H9 (cell line): ENCODE measurements around the gene CCDC74B. TPM values are rescaled to one million over a fixed set of nuclear protein-coding genes. Genes with fewer than 3 reads are reported as not detected.
"Not testable (repeated sequence)": the region's sequence is repeated elsewhere in the genome, so short reads cannot be mapped to it uniquely, and the experiment has no call there.

ENCODE experiments used
- DNase-seq: peaks from one replicate; pipeline ENCODE4 v3.0.0-alpha.2; 2017
- H2AFZ ChIP-seq: one replicate; pipeline ENCODE4 v1.6.1; 2013; ENCODE audit warnings: mild to moderate bottlenecking, low read length, control low read depth, moderate library complexity
- H2AK5ac ChIP-seq: 2 replicates; pipeline ENCODE4 v1.6.1; 2013; ENCODE audit warnings: low read length, control low read depth, mixed read lengths; ENCODE audit not compliant: insufficient read length
- H2BK120ac ChIP-seq: one replicate; pipeline ENCODE4 v1.6.1; 2013; ENCODE audit warnings: low read depth, mild to moderate bottlenecking, low read length, control low read depth, inconsistent platforms; ENCODE audit not compliant: poor library complexity, severe bottlenecking
- H2BK12ac ChIP-seq: 2 replicates; pipeline ENCODE4 v1.6.1; 2013; ENCODE audit warnings: low read length, control low read depth, mixed read lengths, low read depth; ENCODE audit not compliant: insufficient read length
- H2BK15ac ChIP-seq: 2 replicates; pipeline ENCODE4 v1.6.1; 2013; ENCODE audit warnings: low read depth, low read length, control low read depth
- H2BK20ac ChIP-seq: one replicate; pipeline ENCODE4 v1.6.1; 2013; ENCODE audit warnings: low read depth, mild to moderate bottlenecking, low read length, control low read depth, inconsistent platforms; ENCODE audit not compliant: poor library complexity, severe bottlenecking
- H2BK5ac ChIP-seq: 2 replicates; pipeline ENCODE4 v1.6.1; 2013; ENCODE audit warnings: low read length, control low read depth, mixed read lengths; ENCODE audit not compliant: insufficient read length
- H3K14ac ChIP-seq: 2 replicates; pipeline ENCODE4 v1.6.1; 2013; ENCODE audit warnings: low read length, control low read depth; ENCODE audit not compliant: insufficient read depth
- H3K18ac ChIP-seq: 2 replicates; pipeline ENCODE4 v1.6.1; 2013; ENCODE audit warnings: low read depth, mild to moderate bottlenecking, mixed read lengths, low read length, control low read depth; ENCODE audit not compliant: insufficient read length
- H3K23ac ChIP-seq: 2 replicates; pipeline ENCODE4 v1.6.1; 2013; ENCODE audit warnings: low read length, control low read depth, mixed read lengths, low read depth; ENCODE audit not compliant: insufficient read length
- H3K23me2 ChIP-seq: 2 replicates; pipeline ENCODE4 v1.6.1; 2013; ENCODE audit warnings: low read depth, mild to moderate bottlenecking, mixed read lengths, low read length, control low read depth; ENCODE audit not compliant: insufficient read length, poor library complexity, severe bottlenecking
- H3K27ac ChIP-seq: 2 replicates; pipeline ENCODE4 v1.5.1; 2013; ENCODE audit warnings: low read length, control low read depth, mixed read lengths, low read depth; ENCODE audit not compliant: insufficient read length
- H3K27me3 ChIP-seq: 2 replicates; pipeline ENCODE4 v1.6.1; 2013; ENCODE audit warnings: low read length, control low read depth, inconsistent platforms; ENCODE audit not compliant: insufficient read depth
- H3K4ac ChIP-seq: 2 replicates; pipeline ENCODE4 v1.6.1; 2013; ENCODE audit warnings: low read depth, mild to moderate bottlenecking, control low read depth, inconsistent platforms, low read length, moderate library complexity
- H3K4me1 ChIP-seq: 2 replicates; pipeline ENCODE4 v1.6.1; 2013; ENCODE audit warnings: low read length, control low read depth, inconsistent platforms; ENCODE audit not compliant: insufficient read depth
- H3K4me2 ChIP-seq: 2 replicates; pipeline ENCODE4 v1.6.1; 2013; ENCODE audit warnings: low read length, control low read depth, mixed read lengths; ENCODE audit not compliant: insufficient read length, insufficient read depth
- H3K56ac ChIP-seq: 2 replicates; pipeline ENCODE4 v1.6.1; 2013; ENCODE audit warnings: low read depth, mild to moderate bottlenecking, mixed read lengths, low read length, control low read depth; ENCODE audit not compliant: insufficient read length
- H3K79me1 ChIP-seq: 2 replicates; pipeline ENCODE4 v1.6.1; 2013; ENCODE audit warnings: low read depth, mild to moderate bottlenecking, moderate library complexity, low read length, control low read depth, inconsistent platforms; ENCODE audit not compliant: insufficient read depth, poor library complexity, severe bottlenecking
- H3K79me2 ChIP-seq: 2 replicates; pipeline ENCODE4 v1.6.1; 2013; ENCODE audit warnings: low read length, control low read depth, inconsistent platforms; ENCODE audit not compliant: insufficient read depth
- H3K9ac ChIP-seq: 2 replicates; pipeline ENCODE4 v1.6.1; 2013; ENCODE audit warnings: low read length, control low read depth, mixed read lengths; ENCODE audit not compliant: insufficient read length; ENCODE audit errors: extremely low read depth
- H3K9me3 ChIP-seq: one replicate; pipeline ENCODE4 v1.6.1; 2013; ENCODE audit warnings: low read depth, low read length, inconsistent platforms; ENCODE audit not compliant: control insufficient read depth
- H3T11ph ChIP-seq: one replicate; pipeline ENCODE4 v1.6.1; 2013; ENCODE audit warnings: mild to moderate bottlenecking, low read length, control low read depth, inconsistent platforms
- H4K20me1 ChIP-seq: one replicate; pipeline ENCODE4 v1.6.1; 2013; ENCODE audit not compliant: control insufficient read depth, insufficient read length, insufficient read depth
- H4K5ac ChIP-seq: 2 replicates; pipeline ENCODE4 v1.6.1; 2013; ENCODE audit warnings: low read depth, mild to moderate bottlenecking, mixed read lengths, low read length, control low read depth; ENCODE audit not compliant: insufficient read length
- H4K8ac ChIP-seq: replicated peaks from 2 replicates; pipeline ENCODE4 v1.6.1; 2013; ENCODE audit warnings: low read length, control low read depth, mixed read lengths, low read depth; ENCODE audit not compliant: insufficient read length
- H4K91ac ChIP-seq: 2 replicates; pipeline ENCODE4 v1.6.1; 2013; ENCODE audit warnings: low read depth, mild to moderate bottlenecking, moderate library complexity, mixed read lengths, low read length, control low read depth; ENCODE audit not compliant: insufficient read length
- H3K27ac Mint-ChIP-seq, 3 experiments: 2 replicates in 2 of 3; 3 replicates in 1 of 3; pipeline ENCODE4 v1.8.0; 2020 to 2021; ENCODE audit warnings: mixed read lengths in 3 of 3, mild to moderate bottlenecking in 1 of 3, moderate library complexity in 1 of 3
- H3K27me3 Mint-ChIP-seq: 2 replicates; pipeline ENCODE4 v1.8.0; 2021; ENCODE audit warnings: low read depth, mild to moderate bottlenecking, moderate library complexity, mixed read lengths
- H3K36me3 Mint-ChIP-seq, 3 experiments: 2 replicates in 2 of 3; 3 replicates in 1 of 3; pipeline ENCODE4 v1.8.0; 2020 to 2021; ENCODE audit warnings: low read depth in 3 of 3, mixed read lengths in 3 of 3; ENCODE audit not compliant: insufficient read depth in 1 of 3
- H3K4me1 Mint-ChIP-seq, 2 experiments: 2 replicates each; pipeline ENCODE4 v1.8.0; 2020; ENCODE audit warnings: mixed read lengths in 2 of 2
- H3K4me3 Mint-ChIP-seq, 2 experiments: 2 replicates in 1 of 2; 3 replicates in 1 of 2; pipeline ENCODE4 v1.8.0; 2020 to 2021; ENCODE audit warnings: mild to moderate bottlenecking in 2 of 2, mixed read lengths in 2 of 2, moderate library complexity in 1 of 2
- H3K9me3 Mint-ChIP-seq, 2 experiments: 2 replicates in 1 of 2; 3 replicates in 1 of 2; pipeline ENCODE4 v1.8.0; 2020; ENCODE audit warnings: mild to moderate bottlenecking in 2 of 2, mixed read lengths in 2 of 2, moderate library complexity in 1 of 2
- WGBS: extraction: QIAGEN DNeasy Blood & Tissue Kit; methylation state at CpG from one replicate; pipeline ENCODE4 v1.1.7; 2013; ENCODE audit warnings: missing lambda C conversion rate, low lambda C conversion rate, mixed read lengths; ENCODE audit not compliant: insufficient read length; ENCODE audit errors: extremely low coverage; 5-methylcytosine and 5-hydroxymethylcytosine counted together
- total RNA-seq: library from RNA; stranded (reverse); gene quantifications from 2 replicates; pipeline ENCODE4 v1.2.1, GENCODE V29; 2021

Gene CCDC74B
- total RNA-seq, 1 experiment from 2014 or later, result 6.7 TPM

DNA sequence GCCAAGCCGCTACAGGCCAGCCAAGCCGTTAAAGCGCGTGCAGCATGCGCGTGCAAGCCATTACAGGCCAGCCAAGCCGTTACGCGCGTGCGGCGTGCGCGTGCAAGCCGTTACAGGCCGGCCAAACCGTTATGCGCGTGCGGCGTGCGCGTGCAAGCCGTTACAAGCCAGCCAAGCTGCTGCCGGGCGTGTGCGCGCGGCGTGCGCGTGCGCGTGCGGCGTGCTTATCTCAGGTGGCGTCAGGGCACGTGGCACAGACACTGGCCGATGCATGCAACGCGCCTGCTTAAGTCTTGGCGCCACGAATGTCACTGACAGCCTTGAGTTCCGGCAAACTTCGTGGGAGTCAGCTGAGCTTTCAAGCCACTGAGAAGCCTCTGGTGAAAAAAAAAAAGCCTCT is 24.0 kb downstream of the CCDC74B start:
- H3K18ac ChIP-seq, H2BK12ac ChIP-seq, H2BK5ac ChIP-seq, H2AK5ac ChIP-seq, H3K4me3 Mint-ChIP-seq, H3K56ac ChIP-seq, DNase-seq, H3K4me1 ChIP-seq, H3K79me1 ChIP-seq, H3K4ac ChIP-seq, H4K91ac ChIP-seq, H3K27me3 ChIP-seq, H3K9me3 Mint-ChIP-seq, H3K23ac ChIP-seq, H4K8ac ChIP-seq, H3K27ac Mint-ChIP-seq, H3K9ac ChIP-seq, H3K4me1 Mint-ChIP-seq, H3K79me2 ChIP-seq, H3K4me2 ChIP-seq, H4K5ac ChIP-seq, H2BK15ac ChIP-seq, H2AFZ ChIP-seq, H3K9me3 ChIP-seq, H3K27me3 Mint-ChIP-seq, H3T11ph ChIP-seq, H3K27ac ChIP-seq, H3K23me2 ChIP-seq, H3K36me3 Mint-ChIP-seq, H3K14ac ChIP-seq, H4K20me1 ChIP-seq, H2BK120ac ChIP-seq, H2BK20ac ChIP-seq: not testable (repeated sequence)
- WGBS, result no CpG with 5 or more reads among the region's 45 CpGs

DNA sequence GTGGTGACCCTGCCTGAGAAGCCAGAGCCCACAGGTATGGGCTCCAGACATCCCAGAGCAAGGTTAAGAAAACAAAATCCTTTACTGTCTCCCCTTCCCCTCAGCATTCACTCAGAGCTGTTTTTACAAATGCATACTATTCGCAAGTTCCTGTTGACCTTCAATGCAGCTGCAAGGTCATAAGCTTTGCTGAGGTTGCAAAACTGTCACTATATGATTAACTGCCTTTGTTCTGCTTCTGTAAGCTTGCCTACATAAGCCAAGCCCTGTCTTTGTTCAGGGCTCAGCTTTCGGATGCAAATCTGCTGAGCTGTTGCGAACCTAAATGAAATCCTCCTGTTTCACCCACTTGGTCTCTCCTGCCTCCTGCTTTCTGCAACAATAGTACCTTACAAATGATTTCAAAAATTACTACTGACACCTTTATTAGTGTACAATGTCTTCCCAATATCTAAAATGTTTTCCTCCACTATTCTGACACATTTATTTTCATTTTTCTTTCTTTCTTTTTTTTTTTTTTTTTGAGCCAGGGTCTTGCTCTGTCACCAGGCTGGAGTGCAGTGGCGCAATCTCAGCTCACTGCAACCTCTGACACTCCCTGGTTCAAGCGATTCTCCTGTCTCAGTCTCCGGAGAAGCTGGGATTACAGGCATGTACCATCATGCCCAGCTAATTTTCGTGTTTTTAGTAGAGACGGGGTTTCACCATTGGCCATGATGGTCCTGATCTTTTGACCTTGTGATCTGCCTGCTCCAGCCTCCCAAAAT is 42.1 kb downstream of the CCDC74B start:
- not testable (repeated sequence) for H3K27ac ChIP-seq, H3K9me3 ChIP-seq, H4K5ac ChIP-seq, H3K27me3 ChIP-seq, H3K79me1 ChIP-seq, H3K4me3 Mint-ChIP-seq, H3K9me3 Mint-ChIP-seq, H2AK5ac ChIP-seq, H3K36me3 Mint-ChIP-seq, H4K8ac ChIP-seq, H3K4ac ChIP-seq, H3K4me1 Mint-ChIP-seq, H2BK120ac ChIP-seq, H3K4me1 ChIP-seq, H2BK12ac ChIP-seq, H2BK15ac ChIP-seq, H3K18ac ChIP-seq, H2BK20ac ChIP-seq, H3K14ac ChIP-seq, H3K56ac ChIP-seq, H3K4me2 ChIP-seq, H3K27me3 Mint-ChIP-seq, H3K79me2 ChIP-seq, H3T11ph ChIP-seq, H3K9ac ChIP-seq, H2BK5ac ChIP-seq, H4K91ac ChIP-seq, H2AFZ ChIP-seq, H4K20me1 ChIP-seq, H3K23me2 ChIP-seq, H3K23ac ChIP-seq
- peak overlapping the region in 2 of 3 experiments; percentile 56 to 94; a peak in 3 of 7 replicates for H3K27ac Mint-ChIP-seq
- no CpG with 5 or more reads among the region's 8 CpGs for WGBS
- peak; percentile 18 for DNase-seq
